ENCODE results near the gene RGS8. TPM values are rescaled to one million over a fixed set of nuclear protein-coding genes. Genes with fewer than 3 reads are reported as not detected.

Gene RGS8
- total RNA-seq, 1 experiment from 2014 or later: not detected

GRCh38 chr1:182726912-182727311 is 42.5 kb upstream of the RGS8 start:
- Histone ChIP-seq H3K4me3 (ENCODE audit: low read depth in 2 of 2, low read length in 2 of 2) (no peak overlapping the region), H3K27me3 (ENCODE audit: control insufficient read depth, insufficient read depth, low read length) (peaks cover 4% of the 10 kb centered on the region; the same call in 1 of the 2 replicates), H3K27ac (ENCODE audit: low read length) (no peak overlapping the region), H3K4me1 (ENCODE audit: control insufficient read depth, insufficient read depth, low read length) (no peaks in the 10 kb centered on the region), H3K9me3 (ENCODE audit: control insufficient read depth, insufficient read depth, low read depth, low read length) (no peaks in the 10 kb centered on the region), H3K36me3 (ENCODE audit: control insufficient read depth, insufficient read depth, low read length) (no peaks in the 10 kb centered on the region)
- DNase-seq (ENCODE audit: low read depth, low spot score): no peak
- intact Hi-C loops (cut with micrococcal nuclease; ENCODE audit: unreplicated experiment) (no loop called here), in situ Hi-C loops (cut with HindIII; ENCODE audit: low pct_unique_long_range_greater_than_20kb, low sequenced_read_pairs) (no loop called here)
- ChIA-PET CTCF (no interaction called here), POLR2A (no interaction called here)
- ATAC-seq: no peak
- TF ChIP-seq TCF7L2 (IDR thresholded peaks at IDR 0.05; ENCODE audit: low read depth, low read length) (no peak), POLR2AphosphoS5 (IDR thresholded peaks at IDR 0.05; ENCODE audit: low read depth, low read length) (no peak), CTCF (IDR thresholded peaks at IDR 0.05) (no peak), REST (IDR thresholded peaks at IDR 0.05; ENCODE audit: insufficient read depth in 1 of 2, low read depth in 2 of 2, low read length in 1 of 2) (no peak), SIN3A (IDR thresholded peaks at IDR 0.05; ENCODE audit: borderline replicate concordance, insufficient read depth, low read depth, low read length) (no peak)
- no TSS peak for BruUV-seq (replicated peaks)

- intact Hi-C loops (cut with micrococcal nuclease; ENCODE audit: unreplicated experiment) (no loop called here), in situ Hi-C loops (cut with HindIII; ENCODE audit: low pct_unique_long_range_greater_than_20kb, low sequenced_read_pairs) (no loop called here)
- ATAC-seq (no peak), DNase-seq (ENCODE audit: low read depth, low spot score) (no peak)
- ChIA-PET POLR2A (no interaction called here), CTCF (no interaction called here)
- no peaks in the 10 kb centered on the region for H3K36me3 ChIP-seq (ENCODE audit: control insufficient read depth, insufficient read depth, low read length)
- H3K9me3 ChIP-seq (ENCODE audit: control insufficient read depth, insufficient read depth, low read depth, low read length): no peaks in the 10 kb centered on the region
- TF ChIP-seq CTCF (IDR thresholded peaks at IDR 0.05) (no peak), POLR2AphosphoS5 (IDR thresholded peaks at IDR 0.05; ENCODE audit: low read depth, low read length) (no peak), SIN3A (IDR thresholded peaks at IDR 0.05; ENCODE audit: borderline replicate concordance, insufficient read depth, low read depth, low read length) (no peak), TCF7L2 (IDR thresholded peaks at IDR 0.05; ENCODE audit: low read depth, low read length) (no peak), REST (IDR thresholded peaks at IDR 0.05; ENCODE audit: insufficient read depth in 1 of 2, low read depth in 2 of 2, low read length in 1 of 2) (no peak)
- H3K4me1 ChIP-seq (ENCODE audit: control insufficient read depth, insufficient read depth, low read length): no peaks in the 10 kb centered on the region
- no peak overlapping the region for H3K27ac ChIP-seq (ENCODE audit: low read length)
- no TSS peak for BruUV-seq (replicated peaks)
- H3K4me3 ChIP-seq (ENCODE audit: low read depth in 2 of 2, low read length in 2 of 2): no peak overlapping the region
- H3K27me3 ChIP-seq (ENCODE audit: control insufficient read depth, insufficient read depth, low read length): no peaks in the 10 kb centered on the region
Measured at GRCh38 chr1:182725259-182726255, 41.2 kb upstream of the RGS8 start.
